Hematopoietic multipotent progenitor cell treated with erythropoietin and hydrocortisone succinate and interleukin-3 and kit ligand, for 17 days (in vitro differentiated cells): ENCODE measurements around the gene BRPF3.
"Not testable (repeated sequence)": the region's sequence is repeated elsewhere in the genome, so short reads cannot be mapped to it uniquely, and the experiment has no call there.

ENCODE experiments used
- DNase-seq: peaks from one replicate; pipeline ENCODE4 v3.0.0-alpha.2; 2015; ENCODE audit warnings: low spot score

The BRPF3 gene

DNA sequence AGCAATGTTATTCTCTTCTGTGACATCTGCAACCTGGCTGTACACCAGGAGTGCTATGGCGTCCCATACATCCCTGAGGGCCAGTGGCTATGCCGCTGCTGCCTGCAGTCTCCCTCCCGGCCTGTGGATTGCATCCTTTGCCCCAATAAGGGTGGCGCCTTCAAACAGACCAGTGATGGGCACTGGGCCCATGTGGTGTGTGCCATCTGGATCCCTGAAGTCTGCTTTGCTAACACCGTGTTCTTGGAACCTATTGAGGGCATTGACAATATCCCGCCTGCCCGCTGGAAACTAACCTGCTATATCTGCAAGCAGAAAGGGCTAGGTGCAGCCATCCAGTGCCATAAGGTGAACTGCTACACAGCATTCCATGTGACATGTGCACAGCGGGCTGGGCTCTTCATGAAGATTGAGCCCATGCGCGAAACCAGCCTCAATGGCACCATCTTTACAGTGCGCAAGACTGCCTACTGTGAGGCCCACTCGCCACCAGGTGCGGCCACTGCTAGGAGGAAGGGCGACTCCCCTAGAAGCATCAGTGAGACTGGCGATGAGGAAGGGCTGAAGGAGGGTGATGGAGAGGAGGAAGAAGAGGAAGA is 4.6 kb downstream of the BRPF3 start:
- DNase-seq: no peak

DNA sequence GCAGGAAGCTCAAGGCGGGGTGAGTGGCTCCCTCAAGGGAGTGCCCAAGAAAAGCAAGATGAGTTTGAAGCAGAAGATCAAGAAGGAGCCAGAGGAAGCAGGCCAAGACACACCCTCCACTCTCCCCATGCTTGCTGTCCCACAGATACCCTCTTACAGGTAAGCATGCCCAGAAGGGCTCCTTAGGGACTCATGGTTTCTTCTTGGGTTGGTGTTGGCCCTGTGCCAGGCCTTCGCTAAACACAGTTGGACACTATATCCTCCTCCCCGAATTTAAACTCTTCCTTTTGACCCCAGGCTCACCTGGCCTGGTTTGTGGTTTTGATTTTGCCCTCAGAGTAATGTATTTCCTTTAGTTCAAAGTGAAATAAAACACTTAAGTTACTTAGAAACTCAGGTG is 5.1 kb downstream of the BRPF3 start:
- DNase-seq: no peak

- DNase-seq: no peak
Measured at GRCh38 chr6:36202101-36202500, 5.6 kb downstream of the BRPF3 start.

- DNase-seq: no peak
Measured at GRCh38 chr6:36204068-36204753, 7.7 kb downstream of the BRPF3 start.

- DNase-seq: no peak
Measured at GRCh38 chr6:36207155-36207554, 10.6 kb downstream of the BRPF3 start.

DNA sequence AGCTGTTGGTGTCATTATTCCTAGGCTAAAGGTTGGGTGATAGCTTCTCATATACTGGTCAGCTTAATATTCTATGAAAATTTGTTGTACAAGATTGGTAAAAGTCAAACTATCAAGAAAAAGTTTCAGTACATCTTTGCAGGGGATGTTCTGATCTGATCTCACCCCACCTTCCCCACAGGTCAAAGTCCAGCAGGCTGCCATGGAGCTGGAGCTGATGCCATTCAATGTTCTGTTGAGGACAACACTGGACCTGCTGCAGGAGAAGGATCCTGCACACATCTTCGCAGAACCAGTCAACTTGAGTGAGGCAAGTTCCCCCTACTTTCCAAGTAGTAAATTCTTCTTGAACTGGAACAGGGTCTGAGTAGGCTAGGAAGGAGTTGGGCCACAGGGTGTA is 13.1 kb downstream of the BRPF3 start:
- DNase-seq: no peak

- DNase-seq: no peak
Measured at GRCh38 chr6:36210182-36210581, 13.6 kb downstream of the BRPF3 start.

- no peak for DNase-seq
Measured at GRCh38 chr6:36210886-36211595, 14.5 kb downstream of the BRPF3 start.

DNA sequence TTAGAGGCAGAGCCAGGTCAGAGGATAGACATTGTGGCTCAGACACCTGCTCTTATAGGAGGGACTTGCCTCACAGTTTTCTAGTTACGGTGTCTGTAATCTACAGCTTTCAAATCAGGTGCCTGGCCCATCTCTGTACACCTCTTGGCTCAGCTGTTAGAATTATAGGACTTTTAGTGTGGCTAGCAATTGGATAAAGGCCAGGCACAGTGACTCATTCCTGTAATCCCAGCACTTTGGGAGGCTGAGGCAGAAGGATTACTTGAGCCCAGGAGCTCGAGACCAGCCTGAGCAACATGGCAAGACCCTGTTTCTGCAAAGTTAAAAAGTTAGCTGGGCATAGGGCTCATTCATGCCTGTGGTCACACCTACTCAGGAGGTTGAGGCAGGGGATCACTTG is 20.0 kb downstream of the BRPF3 start:
- no peak for DNase-seq

- DNase-seq: peak; percentile 19
Measured at GRCh38 chr6:36217188-36217587, 20.6 kb downstream of the BRPF3 start.

DNA sequence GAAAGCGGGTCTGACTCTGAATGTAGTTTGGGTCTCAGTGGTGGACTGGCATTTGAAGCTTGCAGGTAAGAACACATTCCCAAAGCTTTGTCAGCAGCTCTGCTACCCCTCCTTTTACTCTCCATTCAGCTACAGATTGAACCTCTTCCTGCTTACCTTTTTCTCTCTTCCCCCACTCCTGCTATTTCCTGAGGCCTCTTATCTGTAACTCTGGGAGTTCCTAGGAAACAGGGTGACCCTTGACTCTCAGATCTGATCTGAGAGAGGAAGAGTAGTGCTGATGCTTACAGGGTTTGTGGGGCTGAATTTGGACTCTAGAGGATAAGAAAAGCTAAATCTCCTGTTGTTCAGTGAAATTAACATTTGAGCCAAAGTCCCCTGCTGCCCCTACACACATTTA is 21.4 kb downstream of the BRPF3 start:
- no peak for DNase-seq

- DNase-seq: not testable (repeated sequence)
Measured at GRCh38 chr6:36218516-36218915, 22.0 kb downstream of the BRPF3 start.

DNA sequence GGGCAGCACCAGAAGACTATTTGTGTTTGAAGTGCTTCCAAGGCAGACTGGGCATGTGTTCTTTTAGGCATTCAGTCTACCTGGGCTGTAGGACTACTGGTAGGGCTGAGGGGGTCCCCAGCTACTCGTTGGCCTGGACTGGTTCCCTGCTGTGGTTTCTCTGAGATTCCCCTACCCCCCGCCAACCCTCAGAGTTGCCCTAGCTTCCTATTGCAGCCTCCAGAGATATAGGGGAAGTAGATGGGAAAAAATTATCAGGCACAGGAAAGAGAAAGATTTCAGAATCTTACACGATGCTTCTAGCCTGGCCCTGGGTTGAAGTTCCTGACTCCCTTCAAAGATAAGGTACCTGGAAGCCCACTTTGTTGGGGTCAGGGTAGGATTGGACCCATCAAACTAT is 22.5 kb downstream of the BRPF3 start:
- DNase-seq: no peak

- DNase-seq: no peak
Measured at GRCh38 chr6:36220226-36220625, 23.7 kb downstream of the BRPF3 start.

DNA sequence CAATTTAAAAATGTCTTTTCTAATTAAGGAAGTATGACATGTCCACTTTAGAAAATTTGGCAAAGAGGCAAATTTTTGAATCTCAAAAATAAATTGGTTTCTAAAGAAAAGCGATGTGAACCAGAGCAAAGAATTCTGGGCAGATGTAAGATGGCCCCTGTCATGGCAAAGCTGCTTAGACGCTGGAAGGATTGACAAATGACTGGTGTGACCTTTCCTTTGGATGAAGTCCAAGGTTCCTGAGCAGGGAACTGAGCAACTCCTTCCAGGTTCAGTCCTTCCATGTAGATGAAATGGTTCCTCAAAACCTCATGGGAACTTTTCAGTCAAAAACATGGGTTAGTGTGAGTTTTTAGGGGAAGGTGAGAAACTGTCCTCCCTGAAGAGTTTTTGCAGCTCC is 25.1 kb downstream of the BRPF3 start:
- no peak for DNase-seq

DNA sequence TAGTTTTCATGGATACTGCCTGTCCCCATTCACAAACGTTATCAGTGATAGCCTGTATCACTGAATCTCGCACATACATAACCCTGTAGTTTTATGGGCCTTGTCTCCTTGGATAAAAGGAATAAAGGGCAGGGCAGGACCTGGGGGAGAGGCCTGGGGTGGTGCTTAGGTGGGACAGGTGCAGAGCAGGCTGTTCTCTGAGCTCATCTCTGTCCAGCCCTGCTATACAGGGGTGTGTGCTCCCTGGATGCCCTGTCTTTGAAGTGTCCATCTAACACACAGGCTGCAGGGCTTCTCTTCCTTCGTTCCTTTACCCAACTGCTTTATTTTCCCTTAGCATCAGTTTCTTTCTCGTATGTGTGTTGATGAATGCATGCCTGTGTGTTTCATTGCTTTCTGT is 26.4 kb downstream of the BRPF3 start:
- no peak for DNase-seq

GRCh38 chr6:36223706-36224105 is 27.2 kb downstream of the BRPF3 start:
- no peak for DNase-seq

DNA sequence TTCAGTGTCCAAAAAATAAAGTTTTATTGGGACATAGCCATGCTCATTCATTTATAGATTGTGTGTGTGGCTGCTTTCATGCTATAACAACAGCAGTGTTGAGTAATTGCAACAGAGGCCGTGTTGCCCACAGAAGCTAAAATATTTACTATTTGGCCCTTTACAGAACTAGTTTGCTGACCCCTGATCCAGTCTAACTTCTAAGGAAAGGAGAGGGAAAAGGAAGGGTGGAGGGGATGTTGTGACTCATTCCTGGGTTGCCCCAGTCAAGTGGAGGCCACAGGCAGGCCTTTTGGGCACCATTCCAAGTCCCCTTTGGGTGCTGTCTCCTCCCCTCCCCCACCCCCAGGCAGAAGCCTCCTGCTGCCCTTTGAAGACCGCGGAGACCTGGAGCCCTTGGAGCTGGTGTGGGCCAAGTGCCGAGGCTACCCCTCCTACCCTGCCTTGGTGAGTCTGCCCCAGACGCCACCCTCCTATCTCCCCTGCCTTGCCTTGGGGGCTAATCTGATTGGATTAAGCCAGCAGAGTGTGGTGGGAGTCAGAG is 28.4 kb downstream of the BRPF3 start:
- DNase-seq: peak; percentile 63

DNA sequence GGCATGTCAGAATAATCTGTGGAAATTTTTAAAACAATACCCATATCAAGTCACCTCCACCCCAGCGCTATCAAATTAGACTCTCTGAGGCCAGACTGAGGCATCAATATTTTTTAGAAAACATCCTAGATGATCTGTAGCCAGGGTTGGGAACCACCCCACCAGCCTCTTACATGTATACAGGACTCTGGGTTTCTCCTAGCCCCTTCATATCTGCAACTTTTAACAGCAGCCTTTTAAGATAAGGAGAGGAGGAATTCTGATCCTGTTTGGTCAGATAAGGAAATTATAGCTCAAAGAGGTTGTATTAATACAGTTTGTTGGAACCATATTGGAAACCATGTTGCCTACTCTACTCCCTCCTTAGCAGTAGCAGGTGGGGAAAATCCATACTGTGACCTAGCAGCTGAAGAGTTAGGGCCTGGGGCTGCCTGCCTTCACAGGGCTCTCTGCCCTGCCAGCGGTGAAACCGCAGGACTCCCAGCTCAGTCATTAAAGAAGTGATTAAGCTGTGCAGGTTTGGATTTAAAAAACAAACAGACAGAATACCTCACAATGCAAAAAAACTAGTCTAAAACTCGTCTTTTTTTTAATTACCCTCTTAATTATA is 30.0 kb downstream of the BRPF3 start:
- peak; percentile 25 for DNase-seq

DNA sequence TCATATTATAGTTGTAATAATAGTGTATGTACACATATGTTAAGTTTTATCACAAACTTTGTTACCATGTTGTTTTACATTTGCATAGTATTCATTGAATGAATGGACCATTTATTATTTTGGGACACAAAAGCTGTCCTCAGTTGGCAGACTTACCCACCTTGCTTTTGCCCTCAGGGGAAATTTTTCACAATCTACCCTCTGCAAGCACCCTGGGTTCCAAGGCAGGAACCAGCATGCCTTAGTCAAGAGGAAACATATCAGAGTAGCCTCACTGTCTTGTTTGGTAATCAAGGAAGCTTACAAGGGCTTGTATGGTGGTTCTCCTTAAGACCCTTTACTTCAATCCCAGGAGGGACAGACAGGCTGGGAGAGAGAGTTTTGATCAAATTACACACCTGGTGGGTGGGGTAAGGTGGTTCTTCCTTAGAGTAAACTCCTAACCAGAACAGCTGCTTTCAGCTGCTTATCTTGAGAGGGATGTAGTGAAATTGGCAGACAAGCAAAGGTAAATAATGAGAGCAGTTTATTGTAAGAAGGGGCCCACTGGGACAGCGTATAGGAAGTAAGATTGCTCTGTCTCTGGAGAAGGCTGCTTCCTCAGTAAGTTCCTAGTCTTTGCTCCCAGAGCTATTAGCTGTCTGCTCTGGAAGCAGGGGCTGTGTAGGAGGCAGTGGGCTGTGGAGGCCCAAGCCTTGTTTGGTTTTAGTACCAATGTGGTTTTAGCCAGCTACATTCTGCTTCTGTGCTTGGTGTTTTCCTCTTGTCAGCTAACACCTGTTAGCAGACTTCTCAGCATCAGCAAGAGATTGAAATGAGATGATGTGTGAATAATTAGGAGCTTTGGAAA is 31.1 kb downstream of the BRPF3 start:
- DNase-seq: peak; percentile 43

- DNase-seq: peak; percentile 76
Measured at GRCh38 chr6:36229223-36229622, 32.7 kb downstream of the BRPF3 start.

- DNase-seq: no peak
Measured at GRCh38 chr6:36230371-36230770, 33.8 kb downstream of the BRPF3 start.
